IPS-20b (cell line): ENCODE results near the gene CNTN5.
"Not testable (repeated sequence)": the region's sequence is repeated elsewhere in the genome, so short reads cannot be mapped to it uniquely, and the experiment has no call there.

ENCODE experiments used
- H3K27ac ChIP-seq: one replicate; pipeline ENCODE4 v1.5.1; 2013; ENCODE audit warnings: low read length
- H3K27me3 ChIP-seq: 2 replicates; pipeline ENCODE4 v1.6.1; 2013; ENCODE audit warnings: mild to moderate bottlenecking, low read length, inconsistent platforms; ENCODE audit not compliant: insufficient read depth
- H3K36me3 ChIP-seq: 2 replicates; pipeline ENCODE4 v1.6.1; 2013; ENCODE audit warnings: low read depth, mild to moderate bottlenecking, inconsistent platforms, low read length, moderate library complexity; ENCODE audit not compliant: insufficient read depth
- H3K4me1 ChIP-seq: 2 replicates; pipeline ENCODE4 v1.6.1; 2013; ENCODE audit warnings: mild to moderate bottlenecking, control low read depth, inconsistent platforms, low read length, moderate library complexity; ENCODE audit not compliant: insufficient read depth
- H3K4me3 ChIP-seq: 2 replicates; pipeline ENCODE4 v1.5.1; 2013; ENCODE audit warnings: mild to moderate bottlenecking, low read length, inconsistent platforms
- H3K9ac ChIP-seq: 2 replicates; pipeline ENCODE4 v1.6.1; 2013; ENCODE audit warnings: low read depth, mild to moderate bottlenecking, inconsistent platforms, low read length, moderate library complexity
- H3K9me3 ChIP-seq: 2 replicates; pipeline ENCODE4 v1.6.1; 2013; ENCODE audit warnings: mild to moderate bottlenecking, low read depth, low read length, inconsistent platforms; ENCODE audit not compliant: insufficient read depth

The CNTN5 gene

GRCh38 chr11:99080154-99080553 is 59.4 kb downstream of the CNTN5 start:
- Histone ChIP-seq H3K4me1 (no peaks in the 10 kb centered on the region), H3K27ac (no peak overlapping the region), H3K27me3 (no peaks in the 10 kb centered on the region), H3K36me3 (no peaks in the 10 kb centered on the region), H3K9ac (no peak overlapping the region), H3K9me3 (no peaks in the 10 kb centered on the region), H3K4me3 (no peak overlapping the region)

GRCh38 chr11:99098258-99098657 is 77.5 kb downstream of the CNTN5 start:
- Histone ChIP-seq H3K36me3 (no peaks in the 10 kb centered on the region), H3K9ac (no peak overlapping the region), H3K9me3 (peaks cover 17% of the 10 kb centered on the region), H3K27ac (no peak overlapping the region), H3K4me1 (no peaks in the 10 kb centered on the region), H3K4me3 (no peak overlapping the region), H3K27me3 (no peaks in the 10 kb centered on the region)

- Histone ChIP-seq H3K9me3 (peaks cover 17% of the 10 kb centered on the region), H3K27ac (no peak overlapping the region), H3K4me3 (no peak overlapping the region), H3K27me3 (no peaks in the 10 kb centered on the region), H3K4me1 (no peaks in the 10 kb centered on the region), H3K9ac (no peak overlapping the region), H3K36me3 (no peaks in the 10 kb centered on the region)
Measured at GRCh38 chr11:99098751-99099150, 78.0 kb downstream of the CNTN5 start.

DNA sequence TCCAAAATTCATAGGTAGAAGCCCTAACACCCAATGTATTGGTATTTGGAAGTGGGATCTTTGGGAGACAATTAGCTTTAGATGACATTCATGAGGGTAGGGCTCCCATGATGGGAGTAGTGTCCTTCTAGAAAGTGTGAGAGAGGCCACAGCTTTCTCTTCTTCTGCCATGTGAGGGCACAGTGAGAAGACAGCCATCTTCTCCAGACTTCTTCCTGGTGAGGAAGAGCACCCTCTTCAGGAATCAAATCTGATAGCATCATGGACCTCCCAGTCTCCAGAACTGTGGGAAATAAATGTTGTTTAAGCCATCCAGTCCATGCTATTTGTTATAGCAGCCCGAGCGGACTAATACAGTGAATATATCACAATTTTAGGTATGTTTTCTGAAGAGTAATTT is 96.9 kb downstream of the CNTN5 start:
- no peak overlapping the region for H3K4me3 ChIP-seq
- no peaks in the 10 kb centered on the region for H3K36me3 ChIP-seq
- H3K4me1 ChIP-seq = no peaks in the 10 kb centered on the region
- no peaks in the 10 kb centered on the region for H3K27me3 ChIP-seq
- H3K9me3 ChIP-seq = no peaks in the 10 kb centered on the region
- H3K27ac ChIP-seq = no peak overlapping the region
- no peak overlapping the region for H3K9ac ChIP-seq

DNA sequence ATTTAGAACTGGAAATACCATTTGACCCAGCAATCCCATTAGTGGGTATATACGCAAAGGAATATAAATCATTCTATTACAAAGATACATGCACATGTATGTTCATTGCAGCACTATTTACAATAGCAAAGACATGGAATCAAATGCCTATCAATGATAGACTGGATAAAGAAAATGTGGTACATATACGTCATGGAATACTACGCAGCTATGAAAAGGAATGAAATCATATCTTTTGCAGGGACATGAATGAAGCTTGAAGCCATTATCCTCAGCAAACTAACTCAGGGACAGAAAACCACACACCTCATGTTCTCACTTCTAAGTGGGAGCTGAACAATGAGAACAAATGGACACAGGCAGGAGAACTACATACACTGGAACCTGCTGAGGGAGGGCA is 113.1 kb downstream of the CNTN5 start:
- H3K27me3 ChIP-seq, H3K9ac ChIP-seq, H3K9me3 ChIP-seq, H3K4me1 ChIP-seq, H3K27ac ChIP-seq, H3K36me3 ChIP-seq, H3K4me3 ChIP-seq: not testable (repeated sequence)

- H3K9me3 ChIP-seq = no peaks in the 10 kb centered on the region
- H3K4me3 ChIP-seq = no peak overlapping the region
- no peak overlapping the region for H3K27ac ChIP-seq
- no peak overlapping the region for H3K9ac ChIP-seq
- no peaks in the 10 kb centered on the region for H3K27me3 ChIP-seq
- H3K4me1 ChIP-seq = no peaks in the 10 kb centered on the region
- H3K36me3 ChIP-seq = no peaks in the 10 kb centered on the region
Measured at GRCh38 chr11:99135508-99135907, 114.8 kb downstream of the CNTN5 start.

- H3K27ac ChIP-seq = no peak overlapping the region
- H3K4me1 ChIP-seq = no peaks in the 10 kb centered on the region
- no peaks in the 10 kb centered on the region for H3K36me3 ChIP-seq
- no peak overlapping the region for H3K4me3 ChIP-seq
- no peaks in the 10 kb centered on the region for H3K27me3 ChIP-seq
- no peaks in the 10 kb centered on the region for H3K9me3 ChIP-seq
- no peak overlapping the region for H3K9ac ChIP-seq
Measured at GRCh38 chr11:99142237-99142636, 121.5 kb downstream of the CNTN5 start.

- no peaks in the 10 kb centered on the region for H3K4me1 ChIP-seq
- H3K36me3 ChIP-seq = no peaks in the 10 kb centered on the region
- no peaks in the 10 kb centered on the region for H3K9me3 ChIP-seq
- H3K27me3 ChIP-seq = no peaks in the 10 kb centered on the region
- no peak overlapping the region for H3K4me3 ChIP-seq
- H3K9ac ChIP-seq = no peak overlapping the region
- no peak overlapping the region for H3K27ac ChIP-seq
Measured at GRCh38 chr11:99148352-99148751, 127.6 kb downstream of the CNTN5 start.

DNA sequence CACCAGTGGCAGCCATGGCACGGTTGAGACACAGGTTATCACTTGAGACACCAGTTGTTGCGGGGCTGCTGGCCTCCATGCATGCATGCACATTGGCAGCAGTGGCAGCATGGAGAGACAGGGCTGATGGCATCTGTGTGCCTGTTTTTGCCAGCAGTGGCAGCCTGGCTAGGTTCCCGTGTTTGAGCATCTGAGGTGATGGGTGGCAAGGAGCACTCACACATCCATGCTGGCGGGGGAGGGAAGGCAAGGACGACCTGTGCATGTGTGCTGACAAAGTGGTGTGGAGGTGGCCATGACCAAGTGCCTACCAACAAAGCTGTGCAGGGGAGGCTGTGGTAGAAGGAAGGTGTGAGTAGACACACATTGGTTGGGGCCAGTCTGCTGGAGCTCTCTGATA is 133.5 kb downstream of the CNTN5 start:
- Histone ChIP-seq H3K4me3 (no peak overlapping the region), H3K27me3 (no peaks in the 10 kb centered on the region), H3K9ac (no peak overlapping the region), H3K36me3 (no peaks in the 10 kb centered on the region), H3K9me3 (no peaks in the 10 kb centered on the region), H3K27ac (no peak overlapping the region), H3K4me1 (no peaks in the 10 kb centered on the region)

- Histone ChIP-seq H3K9me3 (no peaks in the 10 kb centered on the region), H3K27me3 (no peaks in the 10 kb centered on the region), H3K4me3 (no peak overlapping the region), H3K4me1 (peaks cover 2% of the 10 kb centered on the region; the same call in 1 of the 2 replicates), H3K9ac (no peak overlapping the region), H3K36me3 (no peaks in the 10 kb centered on the region), H3K27ac (no peak overlapping the region)
Measured at GRCh38 chr11:99160447-99160846, 139.7 kb downstream of the CNTN5 start.

GRCh38 chr11:99162819-99163218 is 142.1 kb downstream of the CNTN5 start:
- Histone ChIP-seq H3K36me3 (no peaks in the 10 kb centered on the region), H3K27me3 (no peaks in the 10 kb centered on the region), H3K4me1 (peaks cover 4% of the 10 kb centered on the region; the same call in 1 of the 2 replicates), H3K4me3 (no peak overlapping the region), H3K27ac (no peak overlapping the region), H3K9ac (no peak overlapping the region), H3K9me3 (no peaks in the 10 kb centered on the region)

GRCh38 chr11:99170591-99170990 is 149.8 kb downstream of the CNTN5 start:
- no peaks in the 10 kb centered on the region for H3K9me3 ChIP-seq
- H3K4me3 ChIP-seq = no peak overlapping the region
- no peak overlapping the region for H3K27ac ChIP-seq
- no peaks in the 10 kb centered on the region for H3K36me3 ChIP-seq
- H3K9ac ChIP-seq = no peak overlapping the region
- peaks cover under 1% of the 10 kb centered on the region; the same call in 1 of the 2 replicates for H3K4me1 ChIP-seq
- H3K27me3 ChIP-seq = no peaks in the 10 kb centered on the region

- Histone ChIP-seq H3K9ac (no peak overlapping the region), H3K27ac (no peak overlapping the region), H3K36me3 (no peaks in the 10 kb centered on the region), H3K27me3 (no peaks in the 10 kb centered on the region), H3K9me3 (no peaks in the 10 kb centered on the region), H3K4me1 (no peaks in the 10 kb centered on the region; the same call in 1 of the 2 replicates), H3K4me3 (no peak overlapping the region)
Measured at GRCh38 chr11:99171330-99171729, 150.6 kb downstream of the CNTN5 start.
